DOHH2 (cell line): ENCODE data around the gene WHRN.
A peak's percentile ranks its signal among the peaks of the same experiment; 100 is the strongest.

Experiments
- H3F3A ChIP-seq: fragments of 200-600 bp; sonication (generic), shearing (Covaris generic); 2 replicates; pipeline ENCODE4 v1.6.0; 2016; ENCODE audit warnings: antibody characterized with exemption, mild to moderate bottlenecking; ENCODE audit not compliant: control insufficient read depth, insufficient read depth
- H3K27ac ChIP-seq: fragments of 200-600 bp; sonication (generic); 2 replicates; pipeline ENCODE4 v1.5.1; 2014; ENCODE audit warnings: low read depth, mild to moderate bottlenecking, low read length, moderate library complexity
- H3K27me3 ChIP-seq: fragments of 200-600 bp; sonication (generic); 2 replicates; pipeline ENCODE4 v1.6.1; 2014; ENCODE audit warnings: mild to moderate bottlenecking, low read length, mixed read lengths; ENCODE audit not compliant: control insufficient read depth
- H3K36me3 ChIP-seq: fragments of 200-600 bp; sonication (generic); 2 replicates; pipeline ENCODE4 v1.6.1; 2014; ENCODE audit warnings: mild to moderate bottlenecking, low read length, moderate library complexity, mixed read lengths; ENCODE audit not compliant: control insufficient read depth
- H3K4me1 ChIP-seq: fragments of 200-600 bp; sonication (generic); 2 replicates; pipeline ENCODE4 v1.6.1; 2014; ENCODE audit warnings: mild to moderate bottlenecking, low read length, mixed read lengths; ENCODE audit not compliant: control insufficient read depth
- H3K4me2 ChIP-seq: fragments of 200-600 bp; sonication (generic); 2 replicates; pipeline ENCODE4 v1.6.0; 2014; ENCODE audit warnings: mild to moderate bottlenecking, low read length, moderate library complexity
- H3K4me3 ChIP-seq: fragments of 200-600 bp; sonication (generic); 2 replicates; pipeline ENCODE4 v1.5.1; 2014; ENCODE audit warnings: mild to moderate bottlenecking, low read length, mixed read lengths
- H3K79me2 ChIP-seq: fragments of 200-600 bp; sonication (generic); 2 replicates; pipeline ENCODE4 v1.6.1; 2014; ENCODE audit warnings: mild to moderate bottlenecking, low read length, mixed read lengths; ENCODE audit not compliant: control insufficient read depth
- H3K9me2 ChIP-seq: fragments of 200-600 bp; sonication (generic); replicated peaks from 2 replicates; pipeline ENCODE4 v1.6.1; 2014; ENCODE audit warnings: mild to moderate bottlenecking, low read length, mixed read lengths; ENCODE audit not compliant: control insufficient read depth
- H3K9me3 ChIP-seq: fragments of 200-600 bp; sonication (generic); 2 replicates; pipeline ENCODE4 v1.6.1; 2014; ENCODE audit warnings: antibody characterized with exemption, low read length, mixed read lengths; ENCODE audit not compliant: control insufficient read depth, insufficient read depth
- H4K20me1 ChIP-seq: fragments of 200-600 bp; sonication (generic); 2 replicates; pipeline ENCODE4 v1.6.0; 2014; ENCODE audit warnings: low read depth, mild to moderate bottlenecking, antibody characterized with exemption, low read length, moderate library complexity; ENCODE audit not compliant: control insufficient read depth, insufficient read depth
- CTCF ChIP-seq: fragments of 200-600 bp; sonication (generic); IDR thresholded peaks from one replicate; pipeline ENCODE4 v1.5.1; 2014; ENCODE audit warnings: antibody characterized with exemption, mild to moderate bottlenecking, low read depth, low read length; ENCODE audit not compliant: poor library complexity, severe bottlenecking
- EZH2phosphoT487 ChIP-seq: fragments of 200-600 bp; sonication (generic); IDR thresholded peaks from 2 replicates; pipeline ENCODE4 v1.6.1; 2017; ENCODE audit warnings: borderline replicate concordance, mild to moderate bottlenecking, antibody characterized with exemption, low read length, moderate library complexity, mixed read lengths

Gene WHRN

GRCh38 chr9:114397848-114398605 lies 107.2 kb downstream of the WHRN start:
- Histone ChIP-seq H3K4me2 (peak overlapping the region; percentile 72), H3K27ac (peak overlapping the region; percentile 95), H3K27me3 (no peaks in the 10 kb centered on the region), H3K79me2 (peaks cover 42% of the 10 kb centered on the region), H3K4me1 (peaks cover 47% of the 10 kb centered on the region), H3K4me3 (peak overlapping the region; percentile 79), H3K9me2 (no peaks in the 10 kb centered on the region), H3F3A (peaks cover 10% of the 10 kb centered on the region), H3K36me3 (peaks cover 27% of the 10 kb centered on the region), H3K9me3 (no peaks in the 10 kb centered on the region), H4K20me1 (no peaks in the 10 kb centered on the region)
- TF ChIP-seq EZH2phosphoT487 (no peak), CTCF (no peak)

- H3F3A ChIP-seq, result peaks cover 17% of the 10 kb centered on the region
- H3K27ac ChIP-seq, result peak overlapping the region; percentile 95
- H3K36me3 ChIP-seq, result peaks cover 30% of the 10 kb centered on the region
- peak overlapping the region; percentile 79 for H3K4me3 ChIP-seq
- peaks cover 54% of the 10 kb centered on the region for H3K4me1 ChIP-seq
- H3K9me3 ChIP-seq, result no peaks in the 10 kb centered on the region
- peak overlapping the region; percentile 72 for H3K4me2 ChIP-seq
- H3K9me2 ChIP-seq, result no peaks in the 10 kb centered on the region
- no peaks in the 10 kb centered on the region for H4K20me1 ChIP-seq
- no peaks in the 10 kb centered on the region for H3K27me3 ChIP-seq
- TF ChIP-seq EZH2phosphoT487 (no peak), CTCF (no peak)
- H3K79me2 ChIP-seq, result peaks cover 45% of the 10 kb centered on the region
These were observed 107.9 kb downstream of the WHRN start for GRCh38 chr9:114397219-114397847.

- Histone ChIP-seq H3K27ac (peak overlapping the region; percentile 95), H3F3A (peaks cover 23% of the 10 kb centered on the region), H3K4me1 (peaks cover 60% of the 10 kb centered on the region), H3K27me3 (no peaks in the 10 kb centered on the region), H3K4me3 (peak overlapping the region; percentile 79), H3K9me2 (no peaks in the 10 kb centered on the region), H3K36me3 (peaks cover 36% of the 10 kb centered on the region), H3K4me2 (peak overlapping the region; percentile 72), H3K79me2 (peaks cover 52% of the 10 kb centered on the region), H3K9me3 (no peaks in the 10 kb centered on the region), H4K20me1 (no peaks in the 10 kb centered on the region)
- TF ChIP-seq CTCF, result no peak
- TF ChIP-seq EZH2phosphoT487, result no peak
These were observed 108.6 kb downstream of the WHRN start for GRCh38 chr9:114396558-114397218.
